Panc1 (cell line): ENCODE data around the gene SNX13. TPM values are rescaled to one million over a fixed set of nuclear protein-coding genes. Genes with fewer than 3 reads are reported as not detected.
A peak's percentile ranks its signal among the peaks of the same experiment; 100 is the strongest.

Source experiments
- ATAC-seq: fragments of 200-7000 bp; cut with Tn5 transposase; 2 replicates; pipeline ENCODE4 v1.9.1; 2020; ENCODE audit warnings: mild to moderate bottlenecking, moderate library complexity
- BruUV-seq: library from RNA; stranded (reverse); fragments of 400-500 nt; replicated peaks from 2 replicates; lab custom pipeline; 2021; lab: Mats Ljungman, UMichigan
- CTCF ChIA-PET: fragments of 300-600 bp; sonication (Branson Sonifier 250); formaldehyde crosslinking; loops from one replicate; lab custom pipeline; 2022; ENCODE audit warnings: antibody characterized with exemption; lab: Charles Lee
- POLR2A ChIA-PET: fragments of 300-600 bp; sonication (Branson Sonifier 250); formaldehyde crosslinking; loops from one replicate; lab custom pipeline; 2022; ENCODE audit warnings: antibody characterized with exemption; lab: Charles Lee
- DNase-seq: peaks from one replicate; pipeline ENCODE4 v3.0.0-alpha.2; 2010; ENCODE audit warnings: low read depth, low spot score
- H3K27ac ChIP-seq: 2 replicates; pipeline ENCODE4 v1.5.1; 2011; ENCODE audit warnings: mild to moderate bottlenecking, low read length, inconsistent platforms
- H3K27me3 ChIP-seq: fragments of 200-500 bp; sonication (Bioruptor generic); 2 replicates; pipeline ENCODE4 v1.6.0; 2014; ENCODE audit warnings: low read length, inconsistent platforms; ENCODE audit not compliant: control insufficient read depth, insufficient read depth
- H3K36me3 ChIP-seq: fragments of 200-500 bp; sonication (Bioruptor generic); 2 replicates; pipeline ENCODE4 v1.5.1; 2014; ENCODE audit warnings: inconsistent platforms, mild to moderate bottlenecking, low read length, moderate library complexity; ENCODE audit not compliant: control insufficient read depth, insufficient read depth
- H3K4me1 ChIP-seq: 2 replicates; pipeline ENCODE4 v1.5.1; 2011; ENCODE audit warnings: inconsistent platforms, mild to moderate bottlenecking, low read length, moderate library complexity; ENCODE audit not compliant: control insufficient read depth, insufficient read depth
- H3K4me3 ChIP-seq, 2 experiments: 2 replicates each; pipeline ENCODE4 v1.5.1; 2011 to 2012; ENCODE audit warnings: low read depth in 2 of 2, low read length in 2 of 2, mild to moderate bottlenecking in 2 of 2, inconsistent platforms in 1 of 2, moderate library complexity in 1 of 2
- H3K9me3 ChIP-seq: fragments of 200-500 bp; sonication (Bioruptor generic); 2 replicates; pipeline ENCODE4 v1.5.1; 2014; ENCODE audit warnings: low read depth, mild to moderate bottlenecking, inconsistent platforms, low read length, moderate library complexity; ENCODE audit not compliant: control insufficient read depth, insufficient read depth
- POLR2AphosphoS5 ChIP-seq: IDR thresholded peaks from 2 replicates; pipeline ENCODE4 v1.6.1; 2012; ENCODE audit warnings: mild to moderate bottlenecking, low read depth, low read length, moderate library complexity
- REST ChIP-seq, 2 experiments: IDR thresholded peaks; 2 replicates each; pipeline ENCODE4 v1.6.1; 2011 to 2012; ENCODE audit warnings: low read depth in 2 of 2, control low read depth in 1 of 2, low read length in 1 of 2, mild to moderate bottlenecking in 1 of 2, moderate library complexity in 1 of 2; ENCODE audit not compliant: insufficient read depth in 1 of 2
- SIN3A ChIP-seq: IDR thresholded peaks from 2 replicates; pipeline ENCODE4 v1.6.1; 2012; ENCODE audit warnings: low read depth, mild to moderate bottlenecking, low read length, moderate library complexity, borderline replicate concordance; ENCODE audit not compliant: insufficient read depth
- TCF7L2 ChIP-seq: IDR thresholded peaks from 2 replicates; pipeline ENCODE4 v1.6.1; 2011; ENCODE audit warnings: mild to moderate bottlenecking, low read depth, low read length, inconsistent platforms
- in situ Hi-C: cut with HindIII; loops from 2 replicates; pipeline ENCODE4 v1.10.0; 2016; ENCODE audit warnings: low sequenced_read_pairs, low pct_unique_long_range_greater_than_20kb
- intact Hi-C: fragments of 100-400 bp; cut with micrococcal nuclease; formaldehyde crosslinking; loops from one replicate; pipeline ENCODE4 v1.10.0; 2022; ENCODE audit not compliant: unreplicated experiment
- total RNA-seq: library from RNA; stranded (reverse); gene quantifications from one replicate; pipeline ENCODE4 v1.2.1, GENCODE V29; 2021; ENCODE audit not compliant: unreplicated experiment
- TF ChIP-seq, protein P1 (sequence below): fragments of 450-650 bp; IDR thresholded peaks from 2 replicates; pipeline ENCODE4 v1.5.1; 2017; ENCODE audit warnings: mild to moderate bottlenecking

Gene SNX13
- total RNA-seq, 1 experiment from 2014 or later: 53.3 TPM

DNA sequence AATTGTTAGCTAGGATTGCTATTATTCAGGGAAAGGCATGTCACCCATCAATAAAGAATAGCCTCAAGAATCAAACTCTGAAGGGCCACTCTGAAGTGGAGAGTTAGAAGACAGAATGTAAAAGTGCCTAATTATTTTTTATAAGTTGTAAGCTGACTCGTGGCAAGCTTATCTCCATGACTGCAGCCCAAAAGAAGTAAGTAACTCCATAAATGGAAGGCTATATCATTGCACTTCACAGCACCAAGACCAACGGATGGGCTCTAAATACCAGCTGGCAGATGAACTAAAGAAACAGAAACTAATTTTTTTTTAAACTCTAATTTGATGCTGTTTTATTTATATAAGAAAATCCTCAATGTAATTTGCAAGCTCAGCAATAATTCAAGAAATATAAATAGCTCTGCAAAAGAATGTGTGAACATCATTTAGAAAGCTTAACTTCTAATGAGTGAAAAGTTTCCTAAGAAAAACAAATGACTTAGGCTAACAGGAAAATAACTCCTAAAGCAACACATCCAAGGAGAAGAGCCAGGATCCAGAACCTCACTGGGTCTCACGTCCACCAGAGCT is 165.5 kb downstream of the SNX13 start:
- H3K36me3 ChIP-seq: no peaks in the 10 kb centered on the region
- no peak overlapping the region for H3K4me3 ChIP-seq
- in situ Hi-C loops (no loop called here), intact Hi-C loops (loop anchor here (5.0 kb wide), 1 partner anchor 167 kb away; the partner anchor contains the start of gene SNX13)
- no peaks in the 10 kb centered on the region; the same call in 1 of the 2 replicates for H3K27me3 ChIP-seq
- BruUV-seq: no TSS peak
- no peak for DNase-seq
- no peak for ATAC-seq
- TF ChIP-seq TCF7L2 (no peak), POLR2AphosphoS5 (no peak), REST (IDR thresholded peaks at IDR 0.05; ENCODE audit: insufficient read depth in 1 of 2, low read depth in 2 of 2, low read length in 1 of 2) (no peak), SIN3A (no peak)
- TF ChIP-seq, protein P1, sequence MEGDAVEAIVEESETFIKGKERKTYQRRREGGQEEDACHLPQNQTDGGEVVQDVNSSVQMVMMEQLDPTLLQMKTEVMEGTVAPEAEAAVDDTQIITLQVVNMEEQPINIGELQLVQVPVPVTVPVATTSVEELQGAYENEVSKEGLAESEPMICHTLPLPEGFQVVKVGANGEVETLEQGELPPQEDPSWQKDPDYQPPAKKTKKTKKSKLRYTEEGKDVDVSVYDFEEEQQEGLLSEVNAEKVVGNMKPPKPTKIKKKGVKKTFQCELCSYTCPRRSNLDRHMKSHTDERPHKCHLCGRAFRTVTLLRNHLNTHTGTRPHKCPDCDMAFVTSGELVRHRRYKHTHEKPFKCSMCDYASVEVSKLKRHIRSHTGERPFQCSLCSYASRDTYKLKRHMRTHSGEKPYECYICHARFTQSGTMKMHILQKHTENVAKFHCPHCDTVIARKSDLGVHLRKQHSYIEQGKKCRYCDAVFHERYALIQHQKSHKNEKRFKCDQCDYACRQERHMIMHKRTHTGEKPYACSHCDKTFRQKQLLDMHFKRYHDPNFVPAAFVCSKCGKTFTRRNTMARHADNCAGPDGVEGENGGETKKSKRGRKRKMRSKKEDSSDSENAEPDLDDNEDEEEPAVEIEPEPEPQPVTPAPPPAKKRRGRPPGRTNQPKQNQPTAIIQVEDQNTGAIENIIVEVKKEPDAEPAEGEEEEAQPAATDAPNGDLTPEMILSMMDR: no peak
- ChIA-PET POLR2A (interaction anchor here (0.5 to 0.6 kb wide), 2 partner anchors 31 to 547 kb away, joined by 3 to 4 read pairs; no protein-coding TSS in a partner anchor), CTCF (interaction anchor here (0.6 kb wide), 2 partner anchors 52 to 874 kb away, joined by 3 read pairs; no protein-coding TSS in a partner anchor)
- peaks cover 10% of the 10 kb centered on the region; the same call in 1 of the 2 replicates for H3K4me1 ChIP-seq
- H3K27ac ChIP-seq: no peak overlapping the region
- H3K9me3 ChIP-seq: no peaks in the 10 kb centered on the region

DNA sequence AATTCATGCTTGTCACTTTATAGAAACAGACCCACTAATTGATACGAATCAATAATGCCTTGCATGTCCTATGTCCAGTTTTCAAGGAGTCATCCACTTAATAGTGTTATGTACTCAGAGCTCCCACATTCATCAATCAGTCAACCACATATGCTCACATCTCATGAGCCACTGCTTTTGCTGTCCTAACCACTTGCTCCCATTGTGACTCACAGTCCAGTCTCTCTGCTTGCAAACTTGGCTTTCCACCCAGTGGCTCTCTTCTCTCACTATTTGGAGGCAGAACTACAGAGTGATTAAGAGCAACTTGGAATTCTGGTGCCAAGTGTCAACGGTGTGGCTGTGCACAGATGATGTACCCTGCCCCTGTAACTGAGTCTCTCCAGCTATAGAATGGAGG is 166.0 kb downstream of the SNX13 start:
- ChIA-PET CTCF (interaction anchor here (0.6 kb wide), 1 partner anchor 873 kb away, joined by 3 read pairs; no protein-coding TSS in a partner anchor), POLR2A (no interaction called here)
- ATAC-seq (peak; percentile 49; the same call in 1 of the 2 replicates), DNase-seq (no peak)
- BruUV-seq: no TSS peak
- H3K4me1 ChIP-seq: peaks cover 10% of the 10 kb centered on the region; the same call in 1 of the 2 replicates
- H3K9me3 ChIP-seq: no peaks in the 10 kb centered on the region
- no peak overlapping the region for H3K27ac ChIP-seq
- TF ChIP-seq TCF7L2 (no peak), SIN3A (no peak), POLR2AphosphoS5 (no peak), REST (IDR thresholded peaks at IDR 0.05; ENCODE audit: insufficient read depth in 1 of 2, low read depth in 2 of 2, low read length in 1 of 2) (no peak)
- TF ChIP-seq, protein P1: no peak
- H3K4me3 ChIP-seq: no peak overlapping the region
- intact Hi-C loops: loop anchor here (5.0 kb wide), 1 partner anchor 168 kb away; the partner anchor contains the start of gene SNX13
- H3K36me3 ChIP-seq: no peaks in the 10 kb centered on the region
- no peaks in the 10 kb centered on the region; the same call in 1 of the 2 replicates for H3K27me3 ChIP-seq
- in situ Hi-C loops: no loop called here
